PC-9 (cell line): ENCODE measurements around the gene NCLN. TPM values are rescaled to one million over a fixed set of nuclear protein-coding genes. Genes with fewer than 3 reads are reported as not detected.

Source experiments
- BruUV-seq: library from RNA; stranded (reverse); fragments of 400-500 nt; replicated peaks from 2 replicates; lab custom pipeline; 2021; lab: Mats Ljungman, UMichigan
- CTCF ChIA-PET: fragments of 300-600 bp; sonication (Branson Sonifier 250); formaldehyde crosslinking; loops from one replicate; lab custom pipeline; 2022; ENCODE audit warnings: antibody characterized with exemption; lab: Charles Lee
- POLR2A ChIA-PET: fragments of 300-600 bp; sonication (Branson Sonifier 250); formaldehyde crosslinking; loops from one replicate; lab custom pipeline; 2022; ENCODE audit warnings: antibody characterized with exemption; ENCODE audit not compliant: unreplicated experiment; lab: Charles Lee
- DNase-seq, 2 experiments: peaks; one replicate each; pipeline versions ENCODE4 v3.0.0 to v3.0.0-alpha.2; 2015 to 2022; ENCODE audit warnings: mixed read lengths in 1 of 2
- H2AFZ ChIP-seq: fragments of 200-600 bp; sonication (generic); 2 replicates; pipeline ENCODE4 v1.8.1; 2017; ENCODE audit warnings: antibody characterized with exemption
- H3F3A ChIP-seq: fragments of 200-600 bp; sonication (generic); 2 replicates; pipeline ENCODE4 v1.8.1; 2017; ENCODE audit warnings: antibody characterized with exemption, mild to moderate bottlenecking, low read depth; ENCODE audit not compliant: insufficient read depth
- H3K27ac ChIP-seq: fragments of 200-600 bp; sonication (generic); 2 replicates; pipeline ENCODE4 v1.6.1; 2016; ENCODE audit warnings: mixed run types
- H3K27me3 ChIP-seq: fragments of 200-600 bp; sonication (generic); 2 replicates; pipeline ENCODE4 v1.6.1; 2016; ENCODE audit warnings: low read depth, mixed run types; ENCODE audit not compliant: insufficient read depth
- H3K36me3 ChIP-seq: fragments of 200-600 bp; sonication (generic); 2 replicates; pipeline ENCODE4 v1.6.1; 2016; ENCODE audit warnings: low read depth, mixed run types
- H3K4me1 ChIP-seq: fragments of 200-600 bp; sonication (generic); replicated peaks from 2 replicates; pipeline ENCODE4 v1.6.1; 2016; ENCODE audit warnings: mixed run types; ENCODE audit not compliant: insufficient read depth
- H3K4me2 ChIP-seq: fragments of 200-600 bp; sonication (generic); 2 replicates; pipeline ENCODE4 v1.6.1; 2017; ENCODE audit warnings: mixed run types
- H3K4me3 ChIP-seq: fragments of 200-600 bp; sonication (generic); 2 replicates; pipeline ENCODE4 v1.6.1; 2016; ENCODE audit warnings: mixed run types
- H3K79me2 ChIP-seq: fragments of 200-600 bp; sonication (generic); 2 replicates; pipeline ENCODE4 v1.6.1; 2017; ENCODE audit warnings: low read depth, mixed run types
- H3K9me2 ChIP-seq: fragments of 200-600 bp; sonication (generic); 2 replicates; pipeline ENCODE4 v1.8.1; 2017; ENCODE audit warnings: mild to moderate bottlenecking; ENCODE audit not compliant: insufficient read depth
- H3K9me3 ChIP-seq: fragments of 200-600 bp; sonication (generic); 2 replicates; pipeline ENCODE4 v1.8.1; 2016; ENCODE audit warnings: low read depth; ENCODE audit not compliant: insufficient read depth
- H4K20me1 ChIP-seq: fragments of 200-600 bp; sonication (generic); 2 replicates; pipeline ENCODE4 v1.8.1; 2017; ENCODE audit not compliant: insufficient read depth
- EZH2 ChIP-seq: fragments of 200-600 bp; sonication (generic); IDR thresholded peaks from 2 replicates; pipeline ENCODE4 v1.8.0; 2017; ENCODE audit warnings: antibody characterized with exemption, low read depth
- intact Hi-C: fragments of 100-400 bp; cut with micrococcal nuclease; formaldehyde crosslinking; loops from one replicate; pipeline ENCODE4 v1.10.0; 2022; ENCODE audit not compliant: unreplicated experiment
- total RNA-seq: library from RNA; stranded (reverse); gene quantifications from 2 replicates; pipeline ENCODE4 v1.2.3, GENCODE V29; 2021
- TF ChIP-seq, protein P1 (sequence below): fragments of 200-600 bp; sonication (generic); conservative IDR thresholded peaks from 2 replicates; pipeline ENCODE4 v1.6.1; 2017; ENCODE audit warnings: mixed run types, antibody characterized with exemption, mild to moderate bottlenecking, moderate library complexity

Gene NCLN
- total RNA-seq, 1 experiment from 2014 or later: 61.4 TPM

GRCh38 chr19:3186160-3186688 lies 494 bp downstream of the NCLN start:
- DNase-seq: no peak
- H3K9me3 ChIP-seq: no peaks in the 10 kb centered on the region
- H3K4me2 ChIP-seq: peak overlapping the region; percentile 87
- peak overlapping the region; percentile 73 for H3K4me3 ChIP-seq
- 0 out of 2 replicates have a peak, but pooled peaks cover 8% of the 10 kb centered on the region for H3K4me1 ChIP-seq
- no peak for TF ChIP-seq EZH2
- TF ChIP-seq, protein P1, sequence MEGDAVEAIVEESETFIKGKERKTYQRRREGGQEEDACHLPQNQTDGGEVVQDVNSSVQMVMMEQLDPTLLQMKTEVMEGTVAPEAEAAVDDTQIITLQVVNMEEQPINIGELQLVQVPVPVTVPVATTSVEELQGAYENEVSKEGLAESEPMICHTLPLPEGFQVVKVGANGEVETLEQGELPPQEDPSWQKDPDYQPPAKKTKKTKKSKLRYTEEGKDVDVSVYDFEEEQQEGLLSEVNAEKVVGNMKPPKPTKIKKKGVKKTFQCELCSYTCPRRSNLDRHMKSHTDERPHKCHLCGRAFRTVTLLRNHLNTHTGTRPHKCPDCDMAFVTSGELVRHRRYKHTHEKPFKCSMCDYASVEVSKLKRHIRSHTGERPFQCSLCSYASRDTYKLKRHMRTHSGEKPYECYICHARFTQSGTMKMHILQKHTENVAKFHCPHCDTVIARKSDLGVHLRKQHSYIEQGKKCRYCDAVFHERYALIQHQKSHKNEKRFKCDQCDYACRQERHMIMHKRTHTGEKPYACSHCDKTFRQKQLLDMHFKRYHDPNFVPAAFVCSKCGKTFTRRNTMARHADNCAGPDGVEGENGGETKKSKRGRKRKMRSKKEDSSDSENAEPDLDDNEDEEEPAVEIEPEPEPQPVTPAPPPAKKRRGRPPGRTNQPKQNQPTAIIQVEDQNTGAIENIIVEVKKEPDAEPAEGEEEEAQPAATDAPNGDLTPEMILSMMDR: no peak
- no peaks in the 10 kb centered on the region; the same call in 1 of the 2 replicates for H3F3A ChIP-seq
- H3K27me3 ChIP-seq: no peaks in the 10 kb centered on the region
- H3K79me2 ChIP-seq: peaks cover 40% of the 10 kb centered on the region
- no peaks in the 10 kb centered on the region for H3K36me3 ChIP-seq
- H3K9me2 ChIP-seq: no peaks in the 10 kb centered on the region
- peak overlapping the region; percentile 78 for H2AFZ ChIP-seq
- H3K27ac ChIP-seq: no peak overlapping the region
- ChIA-PET CTCF (no interaction called here), POLR2A (no interaction called here)
- intact Hi-C loops: no loop called here
- H4K20me1 ChIP-seq: peaks cover 13% of the 10 kb centered on the region
- no TSS peak for BruUV-seq

DNA sequence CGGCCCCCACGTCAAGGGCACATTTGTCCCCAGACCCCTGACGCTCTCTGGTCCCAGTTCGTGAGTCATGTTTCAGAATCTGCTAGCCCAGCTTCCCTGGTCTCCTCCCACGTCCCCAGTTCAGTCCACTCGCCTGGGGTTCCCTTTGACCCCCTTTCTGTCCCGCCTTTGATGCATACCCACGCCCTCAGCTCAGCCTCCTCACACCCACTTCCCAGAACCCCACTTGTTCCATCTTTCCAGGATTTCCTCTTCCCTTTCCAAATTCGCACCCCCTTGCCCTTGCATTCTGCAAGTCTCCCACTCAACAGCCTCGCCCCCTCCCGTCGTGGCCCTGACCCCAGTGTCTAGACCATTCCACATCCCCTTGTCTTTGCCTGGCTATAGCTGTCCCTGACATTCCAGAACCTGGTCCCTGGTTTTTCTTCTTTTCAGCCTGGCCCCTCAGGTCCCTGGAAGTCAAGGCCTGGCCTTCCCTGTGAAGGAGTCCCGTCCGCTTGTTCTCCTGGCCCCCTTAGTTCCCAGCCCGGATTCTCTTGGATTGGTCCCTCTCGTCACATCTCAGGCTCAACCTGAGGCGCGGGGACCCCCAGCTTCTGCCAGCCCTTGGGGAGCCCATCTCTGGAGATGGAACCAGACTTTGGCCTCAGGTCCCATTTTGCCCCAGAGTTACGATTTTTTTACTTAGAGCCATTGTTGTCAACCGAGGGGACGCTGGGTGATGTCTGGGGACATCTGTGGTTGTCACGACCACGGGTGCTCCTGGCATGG lies 1.3 kb downstream of the NCLN start:
- Histone ChIP-seq H3K4me1 (0 out of 2 replicates have a peak, but pooled peaks cover 8% of the 10 kb centered on the region), H3K27ac (no peak overlapping the region), H3K27me3 (no peaks in the 10 kb centered on the region), H3F3A (no peaks in the 10 kb centered on the region; the same call in 1 of the 2 replicates), H3K9me3 (no peaks in the 10 kb centered on the region), H3K4me2 (peak overlapping the region; percentile 87), H3K79me2 (peaks cover 40% of the 10 kb centered on the region), H3K9me2 (no peaks in the 10 kb centered on the region), H2AFZ (no peak overlapping the region), H4K20me1 (peaks cover 13% of the 10 kb centered on the region), H3K4me3 (peak overlapping the region; percentile 73), H3K36me3 (no peaks in the 10 kb centered on the region)
- ChIA-PET CTCF (no interaction called here), POLR2A (no interaction called here)
- no peak for DNase-seq
- intact Hi-C loops: no loop called here
- no peak for TF ChIP-seq EZH2
- TF ChIP-seq, protein P1: no peak
- TSS peak; percentile 28 for BruUV-seq

- Histone ChIP-seq H2AFZ (no peak overlapping the region), H3K27ac (no peak overlapping the region), H3K9me3 (no peaks in the 10 kb centered on the region), H3K9me2 (no peaks in the 10 kb centered on the region), H3K4me2 (peak overlapping the region; percentile 87), H3K79me2 (peaks cover 40% of the 10 kb centered on the region), H4K20me1 (peaks cover 13% of the 10 kb centered on the region), H3K36me3 (no peaks in the 10 kb centered on the region), H3K27me3 (no peaks in the 10 kb centered on the region), H3F3A (no peaks in the 10 kb centered on the region; the same call in 1 of the 2 replicates), H3K4me3 (no peak overlapping the region), H3K4me1 (0 out of 2 replicates have a peak, but pooled peaks cover 8% of the 10 kb centered on the region)
- CTCF ChIA-PET: no interaction called here
- no TSS peak for BruUV-seq
- POLR2A ChIA-PET: no interaction called here
- TF ChIP-seq, protein P1: no peak
- TF ChIP-seq EZH2: no peak
- no peak for DNase-seq
- intact Hi-C loops: no loop called here
Measured at GRCh38 chr19:3187662-3188511, 2.2 kb downstream of the NCLN start.
